Superior temporal gyrus (tissue), 1 donor: ENCODE measurements around the gene SMCHD1.
"Not testable (repeated sequence)": the region's sequence is repeated elsewhere in the genome, so short reads cannot be mapped to it uniquely, and the experiment has no call there.

ENCODE experiments used
- DNase-seq: peaks from one replicate; pipeline ENCODE4 v3.0.0-alpha.2; 2016; ENCODE audit errors: extremely low spot score

The SMCHD1 gene

GRCh38 chr18:2716394-2717326, 61.1 kb downstream of the SMCHD1 start:
- peak; percentile 29 for DNase-seq

- no peak for DNase-seq
These were observed 61.9 kb downstream of the SMCHD1 start for GRCh38 chr18:2717407-2717806.

GRCh38 chr18:2719040-2719439, 63.5 kb downstream of the SMCHD1 start:
- DNase-seq, result no peak

GRCh38 chr18:2723207-2723606, 67.7 kb downstream of the SMCHD1 start:
- DNase-seq, result no peak

- no peak for DNase-seq
These were observed 74.2 kb downstream of the SMCHD1 start for GRCh38 chr18:2729757-2730156.

GRCh38 chr18:2736823-2737222, 81.3 kb downstream of the SMCHD1 start:
- DNase-seq, result no peak

GRCh38 chr18:2740082-2740481, 84.6 kb downstream of the SMCHD1 start:
- not testable (repeated sequence) for DNase-seq

- DNase-seq, result no peak
These were observed 90.7 kb downstream of the SMCHD1 start for GRCh38 chr18:2746274-2746673.

- no peak for DNase-seq
These were observed 102.8 kb downstream of the SMCHD1 start for GRCh38 chr18:2758309-2758708.

GRCh38 chr18:2774669-2775068, 119.1 kb downstream of the SMCHD1 start:
- no peak for DNase-seq

- no peak for DNase-seq
These were observed 121.1 kb downstream of the SMCHD1 start for GRCh38 chr18:2776601-2777000.

- DNase-seq, result no peak
These were observed 121.7 kb downstream of the SMCHD1 start for GRCh38 chr18:2777241-2777640.

GRCh38 chr18:2780750-2781149, 125.2 kb downstream of the SMCHD1 start:
- DNase-seq, result no peak

- no peak for DNase-seq
These were observed 131.7 kb downstream of the SMCHD1 start for GRCh38 chr18:2787225-2787624.

GRCh38 chr18:2792395-2792794, 136.9 kb downstream of the SMCHD1 start:
- DNase-seq, result no peak

- no peak for DNase-seq
These were observed 138.6 kb downstream of the SMCHD1 start for GRCh38 chr18:2794159-2794558.

- no peak for DNase-seq
These were observed 142.4 kb downstream of the SMCHD1 start for GRCh38 chr18:2797951-2798350.

- no peak for DNase-seq
These were observed 143.8 kb downstream of the SMCHD1 start for GRCh38 chr18:2799369-2799768.

- no peak for DNase-seq
These were observed 150.7 kb downstream of the SMCHD1 start for GRCh38 chr18:2805970-2806943.

- not testable (repeated sequence) for DNase-seq
These were observed 153.1 kb downstream of the SMCHD1 start for GRCh38 chr18:2808640-2809039.

- DNase-seq, result not testable (repeated sequence)
These were observed 154.2 kb downstream of the SMCHD1 start for GRCh38 chr18:2809666-2810183.

- no peak for DNase-seq
These were observed 155.9 kb downstream of the SMCHD1 start for GRCh38 chr18:2811416-2811815.
